ENCODE results near the gene SP1. TPM values are rescaled to one million over a fixed set of nuclear protein-coding genes. Genes with fewer than 3 reads are reported as not detected.

SP1 gene
- total and polyA plus RNA-seq, 9 of the 15 experiments (the other 6 are each of a cell fraction or from before 2014, with no cell fraction given): 8.0 to 65.5 (median 41.6) TPM

- no peak for TF ChIP-seq ZNF740 (CRISPR knock-in tag; IDR thresholded peaks at IDR 0.05)
- no peak for TF ChIP-seq ZNF740 (tag; IDR thresholded peaks at IDR 0.05)
- no peak for TF ChIP-seq USF2 (CRISPR knock-in tag; IDR thresholded peaks at IDR 0.05)
- TF ChIP-seq MTA2 (IDR thresholded peaks at IDR 0.05; ENCODE audit: low read depth): 0 out of 2 replicates have a peak, but pooled peaks have one; percentile 25
- TF ChIP-seq CC2D1A (IDR thresholded peaks at IDR 0.05): peak; percentile 46; the same call in 1 of the 2 replicates
- no peak for TF ChIP-seq DMBX1 (CRISPR knock-in tag; IDR thresholded peaks at IDR 0.05; ENCODE audit: borderline replicate concordance)
- TF ChIP-seq PKNOX1 (IDR thresholded peaks at IDR 0.05): peak; percentile 97
- 0 out of 2 replicates have a peak, but pooled peaks have one; percentile 50 for TF ChIP-seq THRB (CRISPR knock-in tag; conservative IDR thresholded peaks at IDR 0.05)
- TF ChIP-seq FUS (optimal IDR thresholded peaks at IDR 0.05; ENCODE audit: low read depth, low read length): no peak
- TF ChIP-seq ZBTB11 (CRISPR knock-in tag; IDR thresholded peaks at IDR 0.05): no peak
- peak; percentile 21; the same call in 1 of the 2 replicates for TF ChIP-seq ZNF316 (IDR thresholded peaks at IDR 0.05)
- peak; percentile 78; the same call in 1 of the 2 replicates for TF ChIP-seq HDGF (IDR thresholded peaks at IDR 0.05)
- TF ChIP-seq AFF1 (IDR thresholded peaks at IDR 0.05; ENCODE audit: low read depth in 1 of 2, partially characterized antibody in 2 of 2): peak in 1 of 2 experiments; percentile 59
- TF ChIP-seq TBL1XR1 (IDR thresholded peaks at IDR 0.05; ENCODE audit: low read length in 2 of 2): no peak
- TF ChIP-seq XRCC3 (IDR thresholded peaks at IDR 0.05): no peak
- peak; percentile 49; the same call in 1 of the 2 replicates for TF ChIP-seq SOX6 (IDR thresholded peaks at IDR 0.05)
- TF ChIP-seq LARP7 (IDR thresholded peaks at IDR 0.05): peak; percentile 96
These were observed 24.9 kb upstream of the SP1 start (continued) for GRCh38 chr12:53355121-53355520.
